MM.1S (cell line): ENCODE results near the gene CIROP.

Experiments used
- DNase-seq: peaks from one replicate; pipeline ENCODE4 v3.0.0-alpha.2; 2015
- H2AFZ ChIP-seq: fragments of 300-600 bp; sonication (generic); 2 replicates; pipeline ENCODE4 v1.6.0; 2016; ENCODE audit warnings: antibody characterized with exemption, low read length
- H3F3A ChIP-seq: fragments of 300-600 bp; sonication (generic); 2 replicates; pipeline ENCODE4 v1.6.1; 2016; ENCODE audit warnings: mild to moderate bottlenecking, antibody characterized with exemption, low read length, moderate library complexity, mixed read lengths; ENCODE audit not compliant: insufficient read depth
- H3K27ac ChIP-seq: fragments of 300-600 bp; sonication (generic); 2 replicates; pipeline ENCODE4 v1.5.1; 2016; ENCODE audit warnings: mild to moderate bottlenecking, low read length
- H3K27me3 ChIP-seq: fragments of 300-600 bp; sonication (generic); replicated peaks from 2 replicates; pipeline ENCODE4 v1.6.0; 2016; ENCODE audit warnings: low read length; ENCODE audit not compliant: insufficient read depth
- H3K36me3 ChIP-seq: fragments of 300-600 bp; sonication (generic); replicated peaks from 2 replicates; pipeline ENCODE4 v1.6.1; 2016; ENCODE audit warnings: mild to moderate bottlenecking, low read length, mixed read lengths; ENCODE audit not compliant: insufficient read depth
- H3K4me1 ChIP-seq: fragments of 300-600 bp; sonication (generic); 2 replicates; pipeline ENCODE4 v1.6.1; 2016; ENCODE audit warnings: low read length, mixed read lengths
- H3K4me2 ChIP-seq: fragments of 300-600 bp; sonication (generic); 2 replicates; pipeline ENCODE4 v1.6.0; 2016; ENCODE audit warnings: low read depth, low read length
- H3K4me3 ChIP-seq: fragments of 300-600 bp; sonication (generic); 2 replicates; pipeline ENCODE4 v1.5.1; 2016; ENCODE audit warnings: low read length, mixed read lengths
- H3K79me2 ChIP-seq: fragments of 300-600 bp; sonication (generic); 2 replicates; pipeline ENCODE4 v1.6.1; 2016; ENCODE audit warnings: mixed run types, low read length, mixed read lengths
- H3K9ac ChIP-seq: fragments of 300-600 bp; sonication (generic); 2 replicates; pipeline ENCODE4 v1.6.1; 2016; ENCODE audit warnings: low read length, mixed read lengths
- H3K9me2 ChIP-seq: fragments of 300-600 bp; sonication (generic); replicated peaks from 2 replicates; pipeline ENCODE4 v1.6.1; 2016; ENCODE audit warnings: mild to moderate bottlenecking, low read length, mixed read lengths; ENCODE audit not compliant: insufficient read depth
- H3K9me3 ChIP-seq: fragments of 300-600 bp; sonication (generic); replicated peaks from 2 replicates; pipeline ENCODE4 v1.6.1; 2016; ENCODE audit warnings: mild to moderate bottlenecking, low read length, mixed read lengths; ENCODE audit not compliant: insufficient read depth
- H4K20me1 ChIP-seq: fragments of 300-600 bp; sonication (generic); 2 replicates; pipeline ENCODE4 v1.6.1; 2016; ENCODE audit warnings: mild to moderate bottlenecking, low read length, moderate library complexity, mixed read lengths; ENCODE audit not compliant: insufficient read depth
- EZH2 ChIP-seq: fragments of 300-600 bp; sonication (generic); optimal IDR thresholded peaks from 2 replicates; pipeline ENCODE3; 2017; ENCODE audit warnings: low read depth, mild to moderate bottlenecking, antibody characterized with exemption, low read length, mixed read lengths
- EZH2phosphoT487 ChIP-seq: fragments of 300-600 bp; sonication (generic); IDR thresholded peaks from 2 replicates; pipeline ENCODE4 v1.6.1; 2018; ENCODE audit warnings: antibody characterized with exemption, low read length
- TF ChIP-seq, protein P1 (sequence below): fragments of 300-600 bp; sonication (generic); IDR thresholded peaks from 2 replicates; pipeline ENCODE4 v1.5.1; 2016; ENCODE audit warnings: antibody characterized with exemption, low read length, mixed read lengths

Gene CIROP

DNA sequence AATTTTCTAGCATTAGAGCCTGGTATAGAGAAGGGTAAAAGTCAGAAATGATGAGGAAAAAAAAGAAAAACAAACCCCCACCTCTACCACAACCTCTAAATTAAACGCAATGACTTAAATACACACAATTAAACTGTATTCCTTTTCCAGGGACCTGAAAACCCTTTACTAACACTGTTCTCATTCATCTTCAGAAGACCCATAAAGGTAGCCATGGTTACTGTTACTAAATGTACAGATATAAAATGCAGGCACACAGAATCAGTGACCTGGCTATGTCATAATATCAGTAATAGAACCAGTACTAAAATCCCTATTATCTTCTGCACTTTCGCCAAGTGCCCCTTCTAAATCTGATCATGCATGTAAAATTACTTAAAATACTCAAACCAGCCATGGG lies 11.3 kb downstream of the CIROP start:
- no peak overlapping the region for H3K27ac ChIP-seq
- H3K4me3 ChIP-seq, result peak overlapping the region; percentile 86; the same call in 1 of the 2 replicates
- no peaks in the 10 kb centered on the region for H3F3A ChIP-seq
- no peaks in the 10 kb centered on the region for H3K9me2 ChIP-seq
- H3K36me3 ChIP-seq, result no peaks in the 10 kb centered on the region; the same call in 1 of the 2 replicates
- H3K9me3 ChIP-seq, result no peaks in the 10 kb centered on the region
- H3K4me2 ChIP-seq, result peak overlapping the region; percentile 76; the same call in 1 of the 2 replicates
- H3K79me2 ChIP-seq, result peaks cover 59% of the 10 kb centered on the region
- H2AFZ ChIP-seq, result no peak overlapping the region
- H3K27me3 ChIP-seq, result no peaks in the 10 kb centered on the region
- DNase-seq, result no peak
- TF ChIP-seq EZH2phosphoT487, result no peak
- no peak for TF ChIP-seq EZH2
- TF ChIP-seq, protein P1, sequence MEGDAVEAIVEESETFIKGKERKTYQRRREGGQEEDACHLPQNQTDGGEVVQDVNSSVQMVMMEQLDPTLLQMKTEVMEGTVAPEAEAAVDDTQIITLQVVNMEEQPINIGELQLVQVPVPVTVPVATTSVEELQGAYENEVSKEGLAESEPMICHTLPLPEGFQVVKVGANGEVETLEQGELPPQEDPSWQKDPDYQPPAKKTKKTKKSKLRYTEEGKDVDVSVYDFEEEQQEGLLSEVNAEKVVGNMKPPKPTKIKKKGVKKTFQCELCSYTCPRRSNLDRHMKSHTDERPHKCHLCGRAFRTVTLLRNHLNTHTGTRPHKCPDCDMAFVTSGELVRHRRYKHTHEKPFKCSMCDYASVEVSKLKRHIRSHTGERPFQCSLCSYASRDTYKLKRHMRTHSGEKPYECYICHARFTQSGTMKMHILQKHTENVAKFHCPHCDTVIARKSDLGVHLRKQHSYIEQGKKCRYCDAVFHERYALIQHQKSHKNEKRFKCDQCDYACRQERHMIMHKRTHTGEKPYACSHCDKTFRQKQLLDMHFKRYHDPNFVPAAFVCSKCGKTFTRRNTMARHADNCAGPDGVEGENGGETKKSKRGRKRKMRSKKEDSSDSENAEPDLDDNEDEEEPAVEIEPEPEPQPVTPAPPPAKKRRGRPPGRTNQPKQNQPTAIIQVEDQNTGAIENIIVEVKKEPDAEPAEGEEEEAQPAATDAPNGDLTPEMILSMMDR, result no peak
- H3K9ac ChIP-seq, result peak overlapping the region; percentile 95; the same call in 1 of the 2 replicates
- H3K4me1 ChIP-seq, result no peaks in the 10 kb centered on the region
- H4K20me1 ChIP-seq, result no peaks in the 10 kb centered on the region

DNA sequence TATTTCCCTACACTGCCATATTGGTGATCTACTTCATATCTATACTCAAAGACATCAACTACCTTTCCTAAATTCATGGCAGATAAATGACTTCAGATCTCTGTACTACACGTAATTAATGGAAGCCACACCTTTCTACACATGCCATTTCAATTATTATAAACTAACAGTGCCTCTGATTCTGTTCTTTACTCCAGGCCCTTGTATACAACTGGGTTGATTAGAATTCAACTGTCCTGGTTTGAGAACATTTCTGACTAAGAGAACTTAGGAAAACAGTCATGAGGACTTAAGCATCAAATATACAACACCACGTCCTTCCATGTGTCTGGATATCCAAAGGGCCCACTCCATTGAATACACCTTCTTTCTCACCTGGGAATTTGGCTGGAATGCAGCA lies 11.7 kb downstream of the CIROP start:
- no peak overlapping the region for H3K9ac ChIP-seq

DNA sequence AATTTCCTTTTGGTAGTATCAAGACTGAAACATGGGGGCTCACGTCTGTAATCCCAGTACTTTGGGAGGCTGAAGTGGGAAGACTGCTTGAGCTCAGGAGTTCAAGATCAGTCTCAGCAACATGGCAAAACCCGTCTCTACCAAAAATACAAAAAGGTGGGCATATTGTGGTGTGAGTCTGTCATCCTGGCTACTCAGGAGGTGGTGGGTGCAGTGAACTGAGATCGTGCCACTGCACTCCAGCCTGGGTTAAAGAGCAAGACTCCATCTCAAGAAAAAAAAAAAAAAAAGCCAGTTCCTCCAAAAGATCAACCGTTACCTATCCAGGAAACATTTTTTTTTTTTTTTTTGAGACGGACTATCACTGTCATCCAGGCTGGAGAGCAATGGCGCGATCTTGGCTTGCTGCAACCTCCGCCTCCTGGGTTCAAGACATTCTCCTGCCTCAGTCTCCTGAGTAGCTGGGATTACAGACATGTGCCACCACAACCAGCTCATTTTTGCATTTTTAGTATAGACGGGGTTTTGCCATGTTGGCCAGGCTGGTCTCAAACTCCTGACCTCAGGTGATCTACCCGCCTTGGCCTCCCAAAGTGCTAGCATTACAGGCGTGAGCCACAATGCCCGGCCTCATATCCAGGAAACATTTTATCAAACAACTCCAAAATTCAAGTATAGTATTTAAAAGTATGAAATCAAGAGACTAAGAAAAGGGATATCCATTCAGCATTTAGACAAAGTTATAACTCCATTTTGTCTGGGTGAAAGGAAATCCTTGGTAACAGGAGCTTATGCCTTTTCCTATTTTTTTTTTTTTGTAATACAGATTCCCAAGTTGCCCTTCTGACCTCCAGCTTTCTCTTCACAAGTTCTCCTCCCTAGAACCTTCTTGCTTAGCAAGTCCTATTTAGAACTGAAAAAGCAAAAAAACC lies 13.2 kb downstream of the CIROP start:
- Histone ChIP-seq H4K20me1 (no peaks in the 10 kb centered on the region), H3K9me2 (no peaks in the 10 kb centered on the region), H3K36me3 (no peaks in the 10 kb centered on the region; the same call in 1 of the 2 replicates), H3K27me3 (no peaks in the 10 kb centered on the region), H3K4me2 (no peak overlapping the region), H3K4me1 (no peaks in the 10 kb centered on the region), H3K9ac (no peak overlapping the region), H3K9me3 (no peaks in the 10 kb centered on the region), H3F3A (no peaks in the 10 kb centered on the region), H3K27ac (no peak overlapping the region), H3K79me2 (peaks cover 41% of the 10 kb centered on the region), H2AFZ (no peak overlapping the region), H3K4me3 (no peak overlapping the region)
- DNase-seq, result no peak
- TF ChIP-seq, protein P1, result no peak
- TF ChIP-seq EZH2, result no peak
- TF ChIP-seq EZH2phosphoT487, result no peak

More for the DNA sequence above, 11.7 kb downstream of the CIROP start:
- Histone ChIP-seq H3K4me1 (no peaks in the 10 kb centered on the region), H3K36me3 (no peaks in the 10 kb centered on the region; the same call in 1 of the 2 replicates), H3K4me3 (no peak overlapping the region), H3K27ac (no peak overlapping the region), H3F3A (no peaks in the 10 kb centered on the region), H4K20me1 (no peaks in the 10 kb centered on the region), H3K9me2 (no peaks in the 10 kb centered on the region), H3K27me3 (no peaks in the 10 kb centered on the region), H3K4me2 (no peak overlapping the region), H2AFZ (no peak overlapping the region), H3K79me2 (peaks cover 56% of the 10 kb centered on the region), H3K9me3 (no peaks in the 10 kb centered on the region)
- TF ChIP-seq EZH2 (no peak), EZH2phosphoT487 (no peak)
- TF ChIP-seq, protein P1, result no peak
- no peak for DNase-seq
